DOHH2 (cell line): ENCODE measurements around the gene AK9.

Experiments
- H3F3A ChIP-seq: fragments of 200-600 bp; sonication (generic), shearing (Covaris generic); 2 replicates; pipeline ENCODE4 v1.6.0; 2016; ENCODE audit warnings: antibody characterized with exemption, mild to moderate bottlenecking; ENCODE audit not compliant: control insufficient read depth, insufficient read depth
- H3K27ac ChIP-seq: fragments of 200-600 bp; sonication (generic); 2 replicates; pipeline ENCODE4 v1.5.1; 2014; ENCODE audit warnings: low read depth, mild to moderate bottlenecking, low read length, moderate library complexity
- H3K27me3 ChIP-seq: fragments of 200-600 bp; sonication (generic); 2 replicates; pipeline ENCODE4 v1.6.1; 2014; ENCODE audit warnings: mild to moderate bottlenecking, low read length, mixed read lengths; ENCODE audit not compliant: control insufficient read depth
- H3K36me3 ChIP-seq: fragments of 200-600 bp; sonication (generic); 2 replicates; pipeline ENCODE4 v1.6.1; 2014; ENCODE audit warnings: mild to moderate bottlenecking, low read length, moderate library complexity, mixed read lengths; ENCODE audit not compliant: control insufficient read depth
- H3K4me1 ChIP-seq: fragments of 200-600 bp; sonication (generic); 2 replicates; pipeline ENCODE4 v1.6.1; 2014; ENCODE audit warnings: mild to moderate bottlenecking, low read length, mixed read lengths; ENCODE audit not compliant: control insufficient read depth
- H3K4me2 ChIP-seq: fragments of 200-600 bp; sonication (generic); 2 replicates; pipeline ENCODE4 v1.6.0; 2014; ENCODE audit warnings: mild to moderate bottlenecking, low read length, moderate library complexity
- H3K4me3 ChIP-seq: fragments of 200-600 bp; sonication (generic); 2 replicates; pipeline ENCODE4 v1.5.1; 2014; ENCODE audit warnings: mild to moderate bottlenecking, low read length, mixed read lengths
- H3K79me2 ChIP-seq: fragments of 200-600 bp; sonication (generic); 2 replicates; pipeline ENCODE4 v1.6.1; 2014; ENCODE audit warnings: mild to moderate bottlenecking, low read length, mixed read lengths; ENCODE audit not compliant: control insufficient read depth
- H3K9me2 ChIP-seq: fragments of 200-600 bp; sonication (generic); replicated peaks from 2 replicates; pipeline ENCODE4 v1.6.1; 2014; ENCODE audit warnings: mild to moderate bottlenecking, low read length, mixed read lengths; ENCODE audit not compliant: control insufficient read depth
- H3K9me3 ChIP-seq: fragments of 200-600 bp; sonication (generic); 2 replicates; pipeline ENCODE4 v1.6.1; 2014; ENCODE audit warnings: antibody characterized with exemption, low read length, mixed read lengths; ENCODE audit not compliant: control insufficient read depth, insufficient read depth
- H4K20me1 ChIP-seq: fragments of 200-600 bp; sonication (generic); 2 replicates; pipeline ENCODE4 v1.6.0; 2014; ENCODE audit warnings: low read depth, mild to moderate bottlenecking, antibody characterized with exemption, low read length, moderate library complexity; ENCODE audit not compliant: control insufficient read depth, insufficient read depth
- EZH2phosphoT487 ChIP-seq: fragments of 200-600 bp; sonication (generic); IDR thresholded peaks from 2 replicates; pipeline ENCODE4 v1.6.1; 2017; ENCODE audit warnings: borderline replicate concordance, mild to moderate bottlenecking, antibody characterized with exemption, low read length, moderate library complexity, mixed read lengths
- TF ChIP-seq, protein P1 (sequence below): fragments of 200-600 bp; sonication (generic); IDR thresholded peaks from one replicate; pipeline ENCODE4 v1.5.1; 2014; ENCODE audit warnings: antibody characterized with exemption, mild to moderate bottlenecking, low read depth, low read length; ENCODE audit not compliant: poor library complexity, severe bottlenecking

Gene AK9

DNA sequence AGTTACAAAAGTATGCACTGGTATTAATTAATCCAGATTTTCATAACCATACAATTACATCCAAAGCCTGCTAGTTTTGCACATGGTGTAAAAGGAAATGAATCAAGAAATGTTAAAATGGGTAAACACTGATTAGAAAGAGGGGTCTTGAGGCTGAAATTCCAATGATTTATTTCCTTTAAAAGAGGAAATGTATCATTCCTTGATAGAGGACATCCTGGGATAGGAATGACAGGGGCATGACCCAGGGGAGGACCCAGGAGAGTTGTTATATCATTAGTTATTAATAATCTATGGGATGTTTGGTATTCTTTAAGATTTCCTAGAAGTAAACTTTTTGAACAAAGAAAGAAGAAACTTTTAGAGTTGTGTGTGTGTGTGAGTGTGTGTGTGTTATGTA lies 18.2 kb downstream of the AK9 start:
- Histone ChIP-seq H3K27me3 (no peaks in the 10 kb centered on the region), H3K9me3 (no peaks in the 10 kb centered on the region), H3F3A (no peaks in the 10 kb centered on the region), H3K4me2 (no peak overlapping the region), H3K9me2 (no peaks in the 10 kb centered on the region), H4K20me1 (no peaks in the 10 kb centered on the region), H3K27ac (no peak overlapping the region), H3K4me3 (no peak overlapping the region), H3K79me2 (no peaks in the 10 kb centered on the region), H3K36me3 (no peaks in the 10 kb centered on the region), H3K4me1 (peaks cover 10% of the 10 kb centered on the region)
- no peak for TF ChIP-seq EZH2phosphoT487
- TF ChIP-seq, protein P1, sequence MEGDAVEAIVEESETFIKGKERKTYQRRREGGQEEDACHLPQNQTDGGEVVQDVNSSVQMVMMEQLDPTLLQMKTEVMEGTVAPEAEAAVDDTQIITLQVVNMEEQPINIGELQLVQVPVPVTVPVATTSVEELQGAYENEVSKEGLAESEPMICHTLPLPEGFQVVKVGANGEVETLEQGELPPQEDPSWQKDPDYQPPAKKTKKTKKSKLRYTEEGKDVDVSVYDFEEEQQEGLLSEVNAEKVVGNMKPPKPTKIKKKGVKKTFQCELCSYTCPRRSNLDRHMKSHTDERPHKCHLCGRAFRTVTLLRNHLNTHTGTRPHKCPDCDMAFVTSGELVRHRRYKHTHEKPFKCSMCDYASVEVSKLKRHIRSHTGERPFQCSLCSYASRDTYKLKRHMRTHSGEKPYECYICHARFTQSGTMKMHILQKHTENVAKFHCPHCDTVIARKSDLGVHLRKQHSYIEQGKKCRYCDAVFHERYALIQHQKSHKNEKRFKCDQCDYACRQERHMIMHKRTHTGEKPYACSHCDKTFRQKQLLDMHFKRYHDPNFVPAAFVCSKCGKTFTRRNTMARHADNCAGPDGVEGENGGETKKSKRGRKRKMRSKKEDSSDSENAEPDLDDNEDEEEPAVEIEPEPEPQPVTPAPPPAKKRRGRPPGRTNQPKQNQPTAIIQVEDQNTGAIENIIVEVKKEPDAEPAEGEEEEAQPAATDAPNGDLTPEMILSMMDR, result no peak

DNA sequence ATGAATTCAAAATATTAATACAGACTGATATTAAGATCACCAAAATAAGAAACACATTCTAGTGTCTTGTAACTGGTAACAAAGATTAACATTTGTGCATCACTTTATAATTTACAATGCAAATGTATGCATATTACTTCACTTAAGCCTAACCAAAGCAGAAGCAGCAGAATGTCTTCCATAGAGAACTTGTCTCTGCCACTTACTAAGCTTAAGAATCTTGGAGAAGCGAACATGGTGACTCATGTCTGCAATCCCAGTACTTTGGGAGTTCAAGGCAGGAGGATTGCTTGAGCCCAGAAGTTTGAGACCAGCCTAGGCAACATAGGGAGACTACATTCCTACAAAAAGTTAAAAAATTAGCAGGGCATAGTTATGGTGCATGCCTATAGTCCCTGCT lies 18.8 kb downstream of the AK9 start:
- H3F3A ChIP-seq, result no peaks in the 10 kb centered on the region
- H3K4me3 ChIP-seq, result no peak overlapping the region
- no peaks in the 10 kb centered on the region for H3K9me3 ChIP-seq
- no peak overlapping the region for H3K27ac ChIP-seq
- no peaks in the 10 kb centered on the region for H3K79me2 ChIP-seq
- peaks cover 10% of the 10 kb centered on the region for H3K4me1 ChIP-seq
- no peak overlapping the region for H3K4me2 ChIP-seq
- no peaks in the 10 kb centered on the region for H4K20me1 ChIP-seq
- TF ChIP-seq EZH2phosphoT487, result no peak
- TF ChIP-seq, protein P1, result no peak
- H3K27me3 ChIP-seq, result no peaks in the 10 kb centered on the region
- H3K9me2 ChIP-seq, result no peaks in the 10 kb centered on the region
- no peaks in the 10 kb centered on the region for H3K36me3 ChIP-seq

DNA sequence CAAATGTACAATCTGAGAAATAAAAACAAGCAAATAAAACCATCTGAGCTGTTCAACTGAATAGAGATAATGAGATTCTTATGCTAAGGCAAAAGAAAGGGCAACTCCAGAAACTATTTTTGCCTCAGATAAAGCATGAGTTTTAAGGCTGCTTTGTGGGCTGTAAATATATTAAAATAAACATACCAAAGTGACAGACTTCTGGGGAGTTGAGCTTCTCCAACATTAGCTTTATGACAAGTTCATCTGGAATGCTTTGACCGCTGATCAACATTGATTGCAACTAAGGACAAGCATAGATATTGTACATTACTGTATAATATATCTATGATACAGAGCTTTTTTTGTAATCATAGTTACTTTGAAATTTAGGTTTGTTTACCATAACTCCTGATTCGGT lies 19.3 kb downstream of the AK9 start:
- Histone ChIP-seq H4K20me1 (no peaks in the 10 kb centered on the region), H3K9me3 (no peaks in the 10 kb centered on the region), H3K36me3 (no peaks in the 10 kb centered on the region), H3K27ac (no peak overlapping the region), H3K9me2 (no peaks in the 10 kb centered on the region), H3K4me3 (no peak overlapping the region), H3F3A (no peaks in the 10 kb centered on the region), H3K4me1 (peaks cover 10% of the 10 kb centered on the region), H3K4me2 (no peak overlapping the region), H3K27me3 (no peaks in the 10 kb centered on the region), H3K79me2 (no peaks in the 10 kb centered on the region)
- TF ChIP-seq, protein P1, result no peak
- no peak for TF ChIP-seq EZH2phosphoT487

DNA sequence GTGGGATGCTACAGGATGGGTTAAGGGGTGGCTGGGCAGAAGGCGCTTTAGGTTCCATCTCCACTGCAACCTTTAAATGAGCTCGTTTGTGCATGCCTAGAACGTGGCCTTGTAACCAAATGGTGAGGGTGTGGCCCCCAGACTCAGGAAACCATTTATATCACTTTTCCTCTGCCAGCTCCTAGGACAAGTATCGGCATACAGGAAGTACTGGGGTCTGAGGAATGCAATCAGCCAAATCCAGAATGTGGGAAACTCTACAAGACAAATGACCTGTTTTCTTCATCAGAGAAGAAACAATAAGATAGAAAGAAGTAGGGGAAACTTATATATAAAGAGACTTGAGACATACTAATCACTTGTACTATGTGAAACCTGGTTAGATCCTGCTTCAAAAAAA lies 21.2 kb downstream of the AK9 start:
- peaks cover 5% of the 10 kb centered on the region for H3K4me1 ChIP-seq
- no peaks in the 10 kb centered on the region for H3F3A ChIP-seq

More for the DNA sequence above, 21.2 kb downstream of the AK9 start:
- Histone ChIP-seq H3K36me3 (no peaks in the 10 kb centered on the region), H4K20me1 (no peaks in the 10 kb centered on the region), H3K4me2 (no peak overlapping the region), H3K4me3 (no peak overlapping the region), H3K27me3 (no peaks in the 10 kb centered on the region), H3K27ac (no peak overlapping the region), H3K79me2 (no peaks in the 10 kb centered on the region), H3K9me2 (no peaks in the 10 kb centered on the region), H3K9me3 (no peaks in the 10 kb centered on the region)
- TF ChIP-seq, protein P1, result no peak
- TF ChIP-seq EZH2phosphoT487, result no peak
